NCI-H2029 treated with DMSO at 0.1 percent for 48 hours (cell line): ENCODE measurements around the gene ZNF787.
"Not testable (repeated sequence)": the region's sequence is repeated elsewhere in the genome, so short reads cannot be mapped to it uniquely, and the experiment has no call there.

ENCODE experiments used
- DNase-seq: peaks from one replicate; lab custom pipeline; 2025; lab: John Stamatoyannopoulos, UW

ZNF787 gene

DNA sequence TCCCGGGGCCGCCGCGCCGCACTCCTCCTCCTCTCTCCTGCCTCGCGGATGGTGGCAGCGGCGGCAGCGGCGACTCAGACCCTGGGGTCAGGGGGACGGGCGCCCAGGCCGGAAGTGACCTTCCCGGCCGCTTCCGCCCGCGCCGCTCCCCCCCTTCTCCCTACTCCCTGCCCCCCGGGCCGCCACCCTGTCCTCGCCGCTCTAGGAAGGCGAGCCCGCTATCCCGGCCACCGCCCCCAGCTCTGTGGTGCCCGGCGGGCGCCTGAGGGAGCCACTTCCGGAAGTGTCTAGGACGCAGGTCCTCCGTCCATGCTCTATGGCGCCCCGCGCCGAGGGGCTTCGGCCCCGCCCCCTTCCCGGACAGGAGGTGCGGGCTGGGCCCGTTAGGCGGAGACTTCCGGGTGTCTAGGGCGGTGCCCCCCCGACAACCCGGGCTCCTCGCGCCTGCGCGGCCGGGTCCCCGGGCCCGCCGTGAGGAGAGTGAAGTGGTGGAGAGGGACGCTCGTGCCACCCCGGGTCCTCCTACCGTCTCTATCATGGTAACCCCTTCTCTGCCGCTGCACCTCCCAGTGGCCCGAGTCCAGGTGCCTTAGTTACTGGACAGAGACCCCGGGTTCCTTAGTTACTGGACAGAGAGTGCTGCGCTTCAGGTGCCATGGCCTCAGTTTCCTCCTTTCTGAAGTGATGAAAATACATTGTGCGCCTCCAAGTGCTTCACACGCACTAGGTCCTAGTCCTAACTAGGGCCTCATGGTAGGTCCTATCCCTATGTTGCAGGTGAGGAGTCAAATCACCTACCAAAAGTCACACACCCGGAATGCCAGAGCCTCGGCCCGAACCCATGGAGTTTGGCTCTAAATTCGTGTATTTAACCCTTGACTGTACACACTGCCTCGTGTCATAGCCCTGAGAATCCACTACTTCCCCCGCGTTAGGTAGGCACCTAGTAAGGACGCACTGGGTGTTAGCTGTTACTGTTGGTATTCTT, at the start of gene ZNF787:
Gene ZNF787, minus strand, starts transcription at position 116 of the 988 bp plus-strand sequence. CDS start 18,078 bp downstream, outside the sequence.
- DNase-seq: peak; percentile 73

DNA sequence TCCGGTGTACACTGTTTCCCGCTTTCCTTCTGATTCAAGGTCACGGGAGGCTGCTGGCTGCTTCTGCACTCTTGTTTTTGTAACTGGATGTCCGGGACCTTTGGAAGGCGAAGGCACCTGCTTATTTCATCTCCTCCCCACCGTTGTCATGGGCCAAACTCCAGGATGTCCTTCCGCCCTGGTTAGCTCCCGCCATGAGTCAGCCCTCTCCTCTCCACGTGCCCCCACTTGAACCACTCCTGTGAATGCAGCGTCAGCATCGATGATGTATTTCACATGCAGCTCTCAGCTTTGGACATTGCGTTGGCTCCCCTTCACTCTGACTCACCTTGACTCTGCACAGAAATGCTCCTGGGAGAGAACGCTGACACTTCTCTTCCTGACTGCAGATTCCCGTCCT, 49.2 kb upstream of the ZNF787 start:
- peak; percentile 66 for DNase-seq

DNA sequence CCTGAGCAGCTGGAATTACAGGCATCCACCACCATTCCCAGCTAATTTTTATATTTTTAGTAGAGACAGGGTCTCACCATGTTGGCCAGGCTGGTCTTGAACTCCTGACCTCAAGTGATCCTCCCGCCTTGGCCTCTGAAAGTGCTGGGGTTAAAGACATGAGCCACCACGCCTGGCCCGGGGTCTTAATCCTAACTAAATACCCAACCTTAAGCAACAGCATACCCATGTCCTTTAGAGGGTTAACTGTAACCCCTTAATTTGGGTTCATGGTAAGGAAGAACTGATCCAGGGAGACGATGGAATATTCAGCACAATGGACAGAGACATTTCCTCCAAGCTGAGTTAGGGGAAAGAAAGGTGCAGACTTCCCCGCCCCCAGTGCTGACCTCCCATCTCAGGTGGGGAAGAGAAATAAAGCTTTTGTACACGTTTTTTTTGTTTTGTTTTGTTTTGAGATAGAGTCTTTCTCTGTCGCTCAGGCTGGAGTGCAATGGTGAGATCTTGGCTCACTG, 46.0 kb upstream of the ZNF787 start:
- DNase-seq: no peak

DNA sequence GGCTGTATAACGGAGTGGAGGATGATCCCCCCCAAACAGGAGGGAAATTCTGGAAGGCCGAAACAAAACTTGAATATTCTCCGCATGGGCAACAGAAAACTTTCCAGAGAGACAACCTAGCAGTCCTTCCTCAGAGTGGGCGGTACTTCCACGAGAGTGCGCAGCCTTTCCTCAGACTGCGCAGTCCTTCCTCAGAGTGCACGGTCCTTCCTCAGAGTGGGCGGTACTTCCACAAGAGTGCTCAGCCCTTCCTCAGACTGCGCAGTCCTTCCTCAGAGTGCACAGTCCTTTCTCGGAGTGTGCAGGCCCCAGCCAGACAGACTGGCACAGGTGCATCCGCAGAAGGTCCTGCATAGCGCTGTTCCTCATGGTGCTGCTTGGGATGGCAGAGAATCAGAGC, 42.0 kb upstream of the ZNF787 start:
- no peak for DNase-seq

DNA sequence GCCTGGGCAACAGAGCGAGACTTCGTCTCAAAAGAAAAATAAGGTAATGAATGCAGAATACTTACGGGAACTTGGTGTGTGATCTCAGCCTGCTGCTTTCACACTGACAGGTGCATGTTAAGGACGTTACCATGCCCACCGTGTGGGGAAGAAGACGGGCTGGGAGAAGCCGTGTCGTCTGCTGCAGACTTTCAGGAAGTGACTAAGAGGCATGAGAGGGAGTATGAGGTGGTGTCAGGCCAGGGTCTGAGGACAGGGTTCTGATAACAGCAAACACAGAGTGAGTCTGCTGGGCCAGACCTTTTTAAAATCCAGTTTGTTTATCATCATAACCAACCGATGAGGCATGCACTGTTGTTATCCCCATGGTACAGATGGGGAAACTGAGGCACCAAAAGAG, 41.2 kb upstream of the ZNF787 start:
- DNase-seq: no peak

DNA sequence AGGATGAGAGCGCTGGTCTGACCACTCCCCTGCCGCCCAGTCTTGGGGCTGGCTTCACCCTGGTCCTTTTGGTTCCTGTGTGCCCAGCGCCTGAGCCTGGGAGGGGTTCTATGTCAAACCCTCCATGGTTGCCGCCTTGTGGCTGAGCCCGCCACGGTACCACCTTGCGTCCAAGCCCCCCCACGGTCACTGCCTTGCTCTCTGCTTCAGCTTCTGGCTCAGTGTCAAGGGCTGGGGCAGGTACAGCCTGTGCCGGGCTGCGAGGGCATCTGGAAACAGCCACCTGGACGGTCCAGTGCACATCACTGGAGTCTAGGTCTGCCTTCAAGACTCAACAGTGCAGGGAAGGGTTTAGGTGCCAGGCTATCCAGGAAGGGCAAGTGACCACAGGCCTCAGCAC, 40.4 kb upstream of the ZNF787 start:
- DNase-seq: no peak

DNA sequence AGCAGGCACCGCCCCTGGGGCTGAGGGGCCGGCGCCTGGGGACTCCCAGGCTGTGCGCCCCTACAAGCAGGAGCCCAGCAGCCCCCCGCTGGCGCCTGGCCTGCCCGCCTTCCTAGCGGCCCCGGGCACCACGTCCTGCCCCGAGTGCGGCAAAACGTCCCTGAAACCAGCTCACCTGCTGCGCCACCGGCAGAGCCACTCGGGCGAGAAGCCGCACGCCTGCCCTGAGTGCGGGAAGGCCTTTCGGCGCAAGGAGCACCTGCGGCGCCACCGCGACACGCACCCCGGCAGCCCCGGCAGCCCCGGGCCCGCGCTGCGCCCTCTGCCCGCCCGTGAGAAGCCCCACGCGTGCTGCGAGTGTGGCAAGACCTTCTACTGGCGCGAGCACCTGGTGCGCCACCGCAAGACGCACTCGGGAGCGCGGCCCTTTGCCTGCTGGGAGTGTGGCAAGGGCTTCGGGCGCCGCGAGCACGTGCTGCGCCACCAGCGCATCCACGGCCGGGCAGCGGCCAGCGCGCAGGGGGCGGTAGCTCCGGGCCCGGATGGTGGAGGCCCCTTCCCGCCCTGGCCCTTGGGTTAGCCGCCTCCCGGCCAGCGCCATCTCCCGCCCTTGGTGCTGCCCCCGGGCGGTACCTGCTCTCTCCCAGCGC, 38.7 kb upstream of the ZNF787 start:
- DNase-seq: no peak

DNA sequence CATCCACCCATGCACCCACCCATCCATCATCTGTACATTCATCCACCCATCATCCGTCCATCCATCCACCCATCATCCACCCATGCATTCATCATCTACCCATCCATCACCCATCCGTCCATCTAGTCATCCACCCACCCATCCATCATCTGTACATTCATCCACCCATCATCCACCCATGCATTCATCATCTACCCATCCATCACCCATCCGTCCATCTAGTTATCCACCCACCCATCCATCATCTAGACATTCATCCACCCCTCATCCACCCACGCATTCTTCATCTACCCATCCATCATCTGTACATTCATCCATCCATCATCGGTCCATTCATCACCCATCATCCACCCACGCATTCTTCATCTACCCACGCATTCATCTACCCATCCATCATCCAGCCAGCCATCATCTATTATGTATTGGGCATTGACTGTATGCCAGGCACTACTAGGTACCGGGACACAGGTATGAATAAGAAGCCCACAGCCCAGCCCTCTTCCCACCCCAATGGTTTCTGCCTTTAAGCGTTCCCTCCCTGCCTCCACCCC, 38.0 kb upstream of the ZNF787 start:
- no peak for DNase-seq

DNA sequence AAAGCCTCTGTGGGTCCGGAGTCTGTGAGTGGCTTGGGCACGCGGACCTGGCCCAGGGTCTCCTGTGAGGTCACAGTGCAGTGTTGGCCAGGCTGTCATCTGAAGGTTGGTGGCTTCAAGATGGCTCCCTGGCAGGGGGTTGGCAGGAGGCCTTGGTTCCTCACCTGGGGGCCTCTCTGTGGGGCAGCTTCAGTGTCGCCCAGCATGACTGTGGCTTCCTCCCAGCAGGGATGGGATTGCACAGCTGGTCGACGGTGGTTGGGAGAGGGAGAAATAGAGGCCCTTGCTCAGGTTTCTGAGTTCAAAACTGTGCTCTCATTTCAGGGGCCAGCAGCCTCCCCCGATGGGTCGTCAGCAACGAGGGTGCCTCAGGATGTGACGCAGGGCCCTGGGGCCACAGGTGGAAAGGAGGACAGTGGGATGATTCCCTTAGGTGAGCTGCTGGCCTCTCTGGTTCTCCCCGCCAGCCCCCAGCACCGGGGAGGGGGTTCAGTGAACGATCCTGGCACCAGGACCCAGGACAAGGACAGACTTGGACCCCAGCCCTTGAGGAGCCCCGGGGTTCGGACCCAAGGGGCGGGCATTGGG, 37.2 kb upstream of the ZNF787 start:
- DNase-seq: no peak

DNA sequence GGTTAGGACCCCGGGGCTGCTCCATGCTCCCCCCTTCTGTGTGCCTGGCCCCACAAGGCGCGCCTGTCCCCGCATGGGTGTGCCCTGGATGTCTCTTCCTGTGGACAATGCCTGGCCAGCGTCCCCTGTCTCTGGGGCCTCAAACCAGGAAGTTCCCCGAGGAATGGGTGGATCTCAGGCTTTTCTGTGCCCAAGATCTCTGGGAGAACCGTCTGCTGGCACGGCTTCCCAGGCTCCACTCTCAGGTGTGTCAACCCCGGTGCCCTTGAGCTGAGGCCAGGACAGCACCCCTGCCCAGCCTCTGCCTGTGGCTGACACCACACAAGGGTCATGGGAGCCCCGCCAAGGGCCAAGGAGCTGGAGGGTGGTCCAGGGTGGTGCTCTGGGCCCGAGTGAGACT, 35.7 kb upstream of the ZNF787 start:
- no peak for DNase-seq

DNA sequence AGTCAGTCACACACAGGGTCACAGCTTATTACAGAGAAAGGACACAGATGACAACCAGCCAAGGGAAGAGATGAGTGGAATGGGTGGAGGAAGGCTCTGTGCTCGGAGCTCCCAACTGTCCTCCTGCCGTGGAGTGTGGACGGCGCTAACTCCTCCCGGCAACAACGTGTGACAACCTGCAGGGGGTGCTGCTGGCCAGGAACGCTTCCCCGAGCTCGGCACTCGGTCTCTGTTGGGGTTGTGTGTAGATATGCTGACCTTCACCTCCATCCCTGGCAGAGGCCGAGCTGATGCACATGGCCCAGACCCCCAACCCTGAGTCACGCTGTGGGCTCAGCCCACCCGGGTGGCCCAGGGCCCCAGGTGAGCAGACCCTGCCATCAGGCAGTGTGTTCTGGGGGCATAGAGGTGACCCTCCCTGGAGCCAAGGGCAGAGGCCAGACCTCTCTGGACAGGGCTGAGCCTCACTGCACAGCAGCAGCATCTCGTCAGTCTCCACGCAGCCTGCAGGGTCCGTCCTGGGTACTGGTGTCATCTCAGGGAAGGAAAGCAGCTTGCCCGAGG, 34.1 kb upstream of the ZNF787 start:
- DNase-seq: no peak

DNA sequence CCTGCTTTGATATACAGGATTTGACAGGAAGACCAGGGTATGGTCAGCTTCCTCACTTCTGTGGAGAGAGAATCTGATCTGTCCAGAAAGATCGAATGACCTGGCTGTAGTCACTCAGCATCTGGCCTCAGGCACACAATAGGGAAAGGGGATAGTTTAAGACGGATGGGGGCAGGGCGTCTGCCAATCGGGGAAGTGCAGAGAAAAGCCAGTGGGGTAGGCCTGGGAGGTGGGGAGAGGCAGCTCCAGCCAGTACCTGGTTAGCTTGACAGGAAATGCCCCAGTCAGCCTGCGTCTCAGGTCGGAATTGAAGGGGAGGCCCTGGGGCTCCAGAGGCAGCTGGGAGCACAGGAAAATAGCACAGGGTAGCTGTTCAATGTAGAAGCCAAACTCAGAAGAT, 32.4 kb upstream of the ZNF787 start:
- DNase-seq: no peak

DNA sequence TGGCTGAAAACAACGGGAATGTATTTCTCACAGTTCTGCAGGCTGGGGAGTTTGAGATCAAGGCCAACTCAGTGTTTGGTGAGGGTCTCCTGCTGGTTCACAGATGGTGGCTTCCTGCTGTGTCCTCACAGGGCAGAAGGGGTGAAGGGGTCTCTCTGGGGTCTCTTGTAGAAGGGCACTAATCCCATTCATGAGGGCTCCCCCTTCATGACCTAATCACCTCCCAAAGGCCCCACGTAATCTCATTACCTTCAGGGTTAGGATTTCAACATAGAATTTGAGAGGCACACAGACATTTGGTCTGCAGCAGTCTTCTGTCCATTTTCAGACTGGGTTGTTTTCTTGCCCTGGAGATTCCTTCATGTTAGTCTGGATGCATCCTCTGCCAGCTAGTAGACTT, 31.5 kb upstream of the ZNF787 start:
- no peak for DNase-seq

DNA sequence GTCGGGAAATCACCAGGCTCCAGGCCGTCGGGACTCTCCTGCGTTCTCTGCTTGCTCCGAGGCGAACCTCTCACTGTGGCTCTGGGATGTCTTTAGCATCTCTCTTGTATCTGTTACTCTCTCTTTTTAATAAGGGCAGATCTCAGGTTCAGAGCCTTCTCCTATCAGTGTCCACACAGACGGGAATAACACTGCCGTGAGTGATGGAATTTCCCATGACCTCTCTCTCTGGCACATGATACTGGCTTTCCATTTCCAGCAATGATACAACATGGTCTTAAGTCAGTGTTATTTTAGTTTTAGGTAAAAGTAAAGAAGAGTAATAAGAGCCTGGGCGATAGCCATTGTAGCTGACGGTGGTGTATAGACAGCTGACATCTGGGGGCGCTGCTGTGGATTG, 29.3 kb upstream of the ZNF787 start:
- no peak for DNase-seq

DNA sequence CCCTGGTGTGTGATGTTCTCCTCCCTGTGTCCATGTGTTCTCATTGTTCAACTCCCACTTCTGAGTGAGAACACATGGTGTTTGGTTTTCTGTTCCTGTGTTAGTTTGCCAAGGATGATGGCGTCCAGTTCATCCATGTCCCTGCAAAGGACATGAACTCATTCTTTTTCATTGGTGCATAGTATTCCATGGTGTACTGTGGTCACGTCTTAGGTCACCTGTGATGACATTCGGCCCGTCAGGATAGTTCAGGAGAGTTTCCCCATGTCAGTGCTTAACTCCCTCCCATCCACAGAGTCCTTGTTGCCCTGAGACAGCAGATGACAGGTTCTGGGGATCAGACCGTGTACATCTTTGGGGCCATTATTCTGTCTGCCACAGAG, 28.6 kb upstream of the ZNF787 start:
- DNase-seq: no peak

DNA sequence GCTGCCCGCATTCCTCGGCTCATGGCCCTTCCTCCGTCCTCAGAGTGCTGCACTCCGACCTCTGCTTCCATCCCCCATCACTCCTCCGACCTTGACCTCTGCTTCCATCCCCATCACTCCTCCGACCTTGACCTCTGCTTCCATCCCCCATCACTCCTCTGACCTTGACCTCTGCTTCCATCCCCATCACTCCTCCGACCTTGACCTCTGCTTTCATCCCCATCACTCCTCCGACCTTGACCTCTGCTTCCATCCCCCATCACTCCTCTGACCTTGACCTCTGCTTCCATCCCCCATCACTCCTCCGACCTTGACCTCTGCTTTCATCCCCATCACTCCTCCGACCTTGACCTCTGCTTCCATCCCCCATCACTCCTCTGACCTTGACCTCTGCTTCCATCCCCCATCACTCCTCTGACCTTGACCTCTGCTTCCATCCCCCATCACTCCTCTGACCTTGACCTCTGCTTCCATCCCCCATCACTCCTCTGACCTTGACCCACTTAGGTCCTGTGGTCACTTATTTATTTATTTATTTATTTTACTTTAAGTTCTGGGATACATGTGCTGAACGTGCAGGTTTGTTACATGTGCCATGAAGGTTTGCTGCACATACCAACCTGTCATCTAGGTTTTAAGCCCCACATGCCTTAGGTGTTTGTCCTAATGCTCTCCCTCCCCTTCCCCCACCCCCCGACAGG, 28.0 kb upstream of the ZNF787 start:
- DNase-seq: not testable (repeated sequence)

DNA sequence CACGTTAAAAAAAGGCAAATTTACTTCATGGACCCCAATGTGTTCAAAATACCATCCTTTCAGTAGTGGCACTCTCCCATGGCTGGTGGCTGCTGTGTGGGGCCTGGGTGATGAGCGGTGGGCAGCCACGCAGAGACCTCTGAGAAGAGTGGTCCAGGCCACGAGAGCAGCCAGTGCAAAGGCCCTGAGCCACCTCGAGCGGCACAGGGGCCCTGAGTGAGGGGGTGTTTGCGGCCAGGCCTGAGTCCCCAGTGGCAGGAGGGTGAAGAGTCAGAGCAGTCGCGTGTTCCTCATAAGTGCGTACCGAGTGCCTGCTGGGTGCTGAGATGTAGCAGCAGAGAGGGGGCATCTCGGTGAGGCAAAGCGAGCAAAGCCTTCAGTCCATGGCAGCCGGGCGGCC, 27.0 kb upstream of the ZNF787 start:
- no peak for DNase-seq

DNA sequence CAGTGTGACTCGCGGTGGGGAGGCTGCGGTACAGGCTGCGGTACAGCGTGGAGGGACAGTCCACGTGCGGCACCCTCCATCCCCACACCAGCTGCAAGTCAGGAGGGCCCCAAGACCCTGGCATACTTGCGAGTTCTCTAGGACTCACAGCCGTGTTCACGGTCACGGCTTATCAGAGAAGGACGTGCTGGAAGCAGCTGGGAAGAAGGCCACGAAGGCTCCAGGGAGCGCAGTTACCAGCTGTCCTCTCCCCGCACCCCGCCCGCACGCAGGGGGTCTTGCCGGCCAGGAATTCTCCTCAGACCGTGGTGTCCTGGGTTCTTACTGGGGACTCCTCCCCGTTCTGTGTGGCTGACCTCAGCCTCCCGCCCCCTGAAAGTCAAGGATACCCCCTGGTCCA, 26.2 kb upstream of the ZNF787 start:
- DNase-seq: no peak

DNA sequence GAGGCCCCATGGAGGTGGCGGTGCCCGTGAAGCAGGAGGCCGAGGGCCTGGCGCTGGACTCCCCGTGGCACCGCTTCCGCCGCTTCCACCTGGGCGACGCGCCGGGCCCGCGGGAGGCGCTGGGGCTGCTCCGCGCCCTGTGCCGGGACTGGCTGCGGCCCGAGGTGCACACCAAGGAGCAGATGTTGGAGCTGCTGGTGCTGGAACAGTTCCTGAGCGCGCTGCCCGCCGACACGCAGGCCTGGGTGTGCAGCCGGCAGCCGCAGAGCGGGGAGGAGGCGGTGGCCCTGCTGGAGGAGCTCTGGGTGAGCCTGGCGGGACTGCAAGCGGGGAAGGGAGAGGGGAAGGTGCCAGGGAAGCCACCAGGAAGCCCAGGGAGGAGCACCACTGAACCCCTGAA, 25.8 kb upstream of the ZNF787 start:
- no peak for DNase-seq

DNA sequence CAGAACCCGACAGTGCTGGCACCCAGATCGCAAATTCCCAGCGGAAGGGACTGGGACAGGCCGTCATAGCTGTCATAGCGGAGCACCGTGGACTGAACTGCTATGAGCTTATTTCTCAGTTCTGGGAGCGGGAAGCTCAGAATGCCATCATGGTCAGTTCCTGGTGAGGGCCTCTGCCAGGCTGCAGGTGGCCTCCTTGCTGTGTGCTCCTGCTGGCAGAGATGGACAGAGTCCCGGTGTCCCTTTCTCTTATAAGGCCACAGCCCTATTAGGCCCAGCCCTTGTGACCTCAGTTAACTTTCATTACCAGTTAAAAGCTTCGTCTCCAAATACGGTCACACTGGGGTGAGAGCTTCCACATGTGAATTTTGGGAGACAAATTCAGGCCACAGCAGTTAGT, 24.6 kb upstream of the ZNF787 start:
- DNase-seq: no peak

DNA sequence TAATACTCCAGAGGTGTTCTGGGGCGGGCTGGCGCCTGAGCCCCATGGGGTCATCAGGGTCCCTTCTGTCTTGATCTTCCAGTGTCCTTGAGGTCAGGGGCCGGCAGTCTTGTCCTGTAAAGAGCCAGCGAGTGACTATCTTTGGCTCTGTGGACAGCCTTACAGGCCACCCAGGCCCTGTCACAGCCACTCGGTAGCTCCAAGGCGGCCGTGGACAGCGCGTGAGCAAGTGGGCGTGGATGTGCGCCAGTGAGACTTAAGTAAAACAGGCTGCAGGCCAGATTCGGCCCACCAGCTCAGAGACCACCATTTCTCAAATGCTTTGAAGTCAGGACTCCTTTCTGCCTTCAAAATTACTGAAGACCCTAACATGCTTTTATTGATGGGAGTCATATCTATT, 23.7 kb upstream of the ZNF787 start:
- DNase-seq: no peak

DNA sequence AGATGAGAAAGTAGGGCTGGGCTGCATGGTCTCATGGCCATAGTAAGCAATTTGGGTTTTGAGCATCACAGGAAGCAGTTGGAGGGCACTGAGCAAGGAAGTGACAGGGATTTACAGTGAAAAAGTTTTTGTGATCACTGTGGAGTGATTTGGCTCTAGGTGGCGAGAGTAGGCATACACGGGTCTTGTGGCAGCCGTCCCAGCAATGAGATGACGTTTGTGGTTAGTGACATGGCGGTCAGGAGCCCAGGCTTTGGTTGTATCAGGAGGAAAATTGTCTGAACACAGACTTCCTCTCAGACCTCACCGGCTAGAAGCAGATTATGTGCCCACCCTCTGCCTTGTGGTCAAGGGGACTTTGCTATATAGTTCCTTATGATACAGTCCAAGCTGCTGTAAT, 23.3 kb upstream of the ZNF787 start:
- no peak for DNase-seq
